Effector memory CD8-positive, alpha-beta T cell (primary cell): ENCODE data around the gene CRYGA.

ENCODE experiments used
- ATAC-seq: fragments of 150-1000 bp; cut with Tn5 transposase; replicated peaks from 2 replicates; pipeline ENCODE4 v1.10.0; 2021; ENCODE audit warnings: mild to moderate bottlenecking, moderate library complexity
- DNase-seq, 3 experiments: peaks; one replicate each; pipeline ENCODE4 v3.0.0; 2021
- H3K27ac Mint-ChIP-seq, 2 donors: one replicate each; pipeline ENCODE4 v1.8.0; 2022; ENCODE audit warnings: mild to moderate bottlenecking in 2 of 2, mixed read lengths in 2 of 2, moderate library complexity in 2 of 2
- H3K27me3 Mint-ChIP-seq, 2 donors: one replicate each; pipeline ENCODE4 v1.8.0; 2022; ENCODE audit warnings: mixed read lengths in 2 of 2
- H3K36me3 Mint-ChIP-seq: one replicate; pipeline ENCODE4 v1.8.0; 2022; ENCODE audit warnings: mild to moderate bottlenecking, moderate library complexity, mixed read lengths; ENCODE audit not compliant: insufficient read depth
- H3K4me1 Mint-ChIP-seq, 2 donors: one replicate each; pipeline ENCODE4 v1.8.0; 2022; ENCODE audit warnings: low read depth in 2 of 2, mixed read lengths in 2 of 2
- H3K4me3 Mint-ChIP-seq, 2 donors: one replicate each; pipeline ENCODE4 v1.8.0; 2022; ENCODE audit warnings: mild to moderate bottlenecking in 2 of 2, mixed read lengths in 2 of 2, moderate library complexity in 2 of 2
- H3K9me3 Mint-ChIP-seq, 2 donors: one replicate each; pipeline ENCODE4 v1.8.0; 2022; ENCODE audit warnings: mixed read lengths in 2 of 2

Gene CRYGA

DNA sequence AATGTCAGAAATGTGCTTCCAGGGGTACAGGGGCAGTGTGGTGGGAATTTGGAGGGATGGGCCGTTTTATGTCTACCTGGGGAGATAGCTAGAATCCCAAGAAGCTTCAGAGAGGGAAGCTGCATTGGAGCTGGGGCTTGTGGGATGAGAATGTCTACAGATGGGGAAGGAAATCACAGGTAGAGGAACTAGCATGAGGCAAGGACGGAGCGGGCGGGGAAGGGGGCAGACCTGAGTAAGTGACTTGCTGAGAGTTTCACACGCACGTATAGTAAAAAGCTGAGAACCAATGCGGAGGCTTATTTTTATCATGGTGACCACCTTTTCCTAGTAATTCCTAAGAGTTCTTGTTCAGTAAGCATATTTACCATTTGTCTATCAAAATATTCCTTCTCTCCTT is 20.1 kb upstream of the CRYGA start:
- H3K27ac Mint-ChIP-seq, result no peak overlapping the region
- ATAC-seq, result no peak

DNA sequence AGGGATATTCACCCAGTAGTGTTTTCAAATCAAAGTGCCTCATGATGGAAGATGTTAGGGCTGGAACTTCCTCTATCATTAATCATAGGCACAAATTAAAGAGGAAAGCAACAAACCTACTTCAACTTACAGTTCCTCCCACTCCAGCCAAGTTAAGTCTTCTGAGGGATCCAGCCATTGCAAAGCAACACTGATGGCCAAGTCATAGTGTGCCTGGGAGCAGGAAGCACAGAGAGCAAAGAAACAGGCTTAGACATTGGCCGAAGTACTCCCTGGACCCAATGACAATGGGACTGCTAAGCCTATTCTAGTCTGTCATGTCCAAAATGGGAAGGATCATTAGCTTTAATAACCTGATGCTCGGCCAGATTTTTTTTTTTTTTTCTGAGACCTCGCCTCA is 19.4 kb upstream of the CRYGA start:
- no peak overlapping the region for H3K4me3 Mint-ChIP-seq
- H3K9me3 Mint-ChIP-seq, result no peaks in the 10 kb centered on the region
- ATAC-seq (no peak), DNase-seq (no peak)
- H3K27me3 Mint-ChIP-seq, result peaks cover 31 to 41% of the 10 kb centered on the region in 2 donors
- H3K36me3 Mint-ChIP-seq, result no peaks in the 10 kb centered on the region
- no peak overlapping the region for H3K27ac Mint-ChIP-seq
- no peaks in the 10 kb centered on the region for H3K4me1 Mint-ChIP-seq

More for the DNA sequence above, 20.1 kb upstream of the CRYGA start:
- Mint-ChIP-seq H3K4me1 (no peaks in the 10 kb centered on the region), H3K36me3 (no peaks in the 10 kb centered on the region), H3K4me3 (no peak overlapping the region), H3K27me3 (peaks cover 31 to 41% of the 10 kb centered on the region in 2 donors), H3K9me3 (no peaks in the 10 kb centered on the region)
- no peak for DNase-seq

DNA sequence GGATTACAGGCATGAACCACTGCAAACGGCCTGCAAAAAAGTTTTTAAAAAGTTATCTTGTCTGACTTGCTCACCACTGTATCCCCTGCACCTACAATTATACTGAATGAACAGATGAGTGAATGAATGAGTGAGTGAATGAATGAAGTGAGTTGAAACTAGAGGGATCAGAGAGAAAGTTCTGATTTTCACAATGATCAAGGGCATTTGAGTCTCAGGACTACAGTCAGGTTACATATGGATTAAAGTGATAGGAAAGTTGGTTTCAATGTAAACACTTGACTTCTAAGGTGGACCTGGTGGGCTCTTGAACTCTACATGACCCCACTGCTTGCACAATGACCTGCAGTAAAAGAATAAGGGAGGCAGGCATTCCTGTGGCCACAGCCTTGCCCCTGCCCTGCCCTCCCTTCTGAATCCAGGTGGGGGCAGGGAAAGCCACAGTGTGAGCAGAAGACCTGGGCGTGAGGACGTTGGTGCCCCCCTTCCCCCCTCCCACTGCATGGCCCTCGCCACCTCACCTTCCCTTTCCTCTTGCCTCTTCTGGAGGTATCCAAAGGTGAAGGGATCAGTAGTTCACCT is 15.7 kb upstream of the CRYGA start:
- no peaks in the 10 kb centered on the region for H3K36me3 Mint-ChIP-seq
- no peak for DNase-seq

DNA sequence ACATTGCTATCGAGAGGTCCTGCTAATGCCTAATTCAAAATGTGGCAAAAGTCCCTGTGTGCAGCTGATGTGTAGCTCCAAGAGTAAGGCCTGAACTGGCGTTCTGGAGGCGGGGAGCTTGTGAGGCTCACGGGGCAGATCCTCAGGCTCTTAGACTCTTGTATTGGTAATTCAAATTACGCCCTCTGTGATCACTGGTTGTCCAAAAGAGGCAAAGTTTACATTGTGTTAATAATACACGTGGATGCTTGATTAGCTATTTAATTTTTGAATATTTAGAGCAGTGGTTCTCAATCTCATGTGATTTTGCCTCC is 12.4 kb upstream of the CRYGA start:
- DNase-seq (no peak), ATAC-seq (no peak)
- Mint-ChIP-seq H3K4me3 (no peak overlapping the region), H3K9me3 (no peaks in the 10 kb centered on the region), H3K36me3 (no peaks in the 10 kb centered on the region), H3K27me3 (peaks cover 13 to 37% of the 10 kb centered on the region in 2 donors), H3K4me1 (peaks cover 0 to 4% of the 10 kb centered on the region in 2 donors), H3K27ac (no peak overlapping the region)

More for the DNA sequence above, 15.7 kb upstream of the CRYGA start:
- Mint-ChIP-seq H3K27ac (no peak overlapping the region), H3K4me3 (no peak overlapping the region), H3K4me1 (peaks cover 0 to 4% of the 10 kb centered on the region in 2 donors), H3K27me3 (peaks cover 15 to 31% of the 10 kb centered on the region in 2 donors), H3K9me3 (no peaks in the 10 kb centered on the region)
- no peak for ATAC-seq

DNA sequence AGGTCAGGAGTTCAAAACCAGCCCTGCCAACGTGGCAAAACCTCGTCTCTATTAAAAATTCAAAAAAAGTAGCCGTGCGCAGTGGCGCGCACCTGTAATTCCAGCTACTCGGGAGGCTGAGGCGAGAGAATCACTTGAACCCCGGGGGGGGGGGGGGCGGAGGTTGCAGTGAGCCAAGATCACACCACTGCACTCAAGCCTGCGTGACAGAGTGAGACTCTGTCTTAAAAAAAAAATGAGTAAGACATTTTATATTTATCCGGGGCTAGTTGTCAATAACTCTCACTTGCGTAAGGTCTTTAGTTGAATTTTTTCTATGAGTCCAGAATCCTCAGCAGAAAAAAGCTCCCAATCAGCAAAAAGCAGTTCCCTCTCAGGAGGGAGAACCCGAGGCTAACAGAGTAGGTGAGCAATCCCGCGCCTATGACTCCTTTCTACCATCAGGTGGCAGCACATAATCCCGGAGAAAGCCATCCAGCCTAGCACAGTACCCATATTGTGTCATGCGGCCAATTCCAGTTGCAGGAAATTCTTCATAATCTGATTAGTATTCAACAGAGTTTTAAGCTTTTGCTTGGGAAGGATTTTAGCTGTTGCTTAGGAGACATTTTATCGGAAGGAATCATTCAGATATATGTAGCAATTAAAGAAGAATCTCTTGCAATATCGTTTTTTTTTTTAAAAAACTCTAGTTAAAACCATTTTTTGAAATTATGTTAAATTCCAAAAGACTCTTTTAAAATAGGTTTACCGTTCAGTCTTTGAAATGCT is 11.9 kb upstream of the CRYGA start:
- H3K27me3 Mint-ChIP-seq, result peaks cover 15 to 37% of the 10 kb centered on the region in 2 donors
- H3K36me3 Mint-ChIP-seq, result no peaks in the 10 kb centered on the region
- peak; percentile 43 to 58 (median 46) for DNase-seq
- no peak overlapping the region for H3K4me3 Mint-ChIP-seq
- H3K9me3 Mint-ChIP-seq, result no peaks in the 10 kb centered on the region
- peaks cover 0 to 4% of the 10 kb centered on the region in 2 donors for H3K4me1 Mint-ChIP-seq
- peak; percentile 91 for ATAC-seq
- H3K27ac Mint-ChIP-seq, result no peak overlapping the region

DNA sequence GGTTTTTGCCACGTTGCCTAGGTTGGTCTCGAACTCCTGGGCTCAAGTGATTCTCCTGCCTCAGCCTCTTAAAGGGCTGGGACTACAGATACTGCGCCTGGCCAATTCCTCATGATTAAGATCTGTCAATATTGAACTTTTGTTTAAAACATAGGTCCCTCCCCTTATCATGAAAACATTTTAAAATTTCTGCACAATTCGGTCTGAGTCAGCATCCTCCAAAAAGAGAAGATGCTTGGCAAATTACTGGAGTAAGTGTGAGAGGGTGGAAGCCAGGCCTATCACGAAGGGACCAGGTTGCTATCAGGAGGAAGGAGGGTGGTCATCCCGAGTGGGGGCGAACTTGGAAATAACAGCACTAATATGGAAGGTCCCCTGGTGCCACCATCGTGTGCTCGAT is 10.8 kb upstream of the CRYGA start:
- Mint-ChIP-seq H3K4me3 (no peak overlapping the region), H3K27ac (peak overlapping the region in 1 of 2 donors; percentile 38), H3K4me1 (peaks cover 0 to 4% of the 10 kb centered on the region in 2 donors), H3K9me3 (no peaks in the 10 kb centered on the region), H3K36me3 (no peaks in the 10 kb centered on the region), H3K27me3 (peaks cover 20 to 34% of the 10 kb centered on the region in 2 donors)
- DNase-seq, result no peak
- ATAC-seq, result no peak

DNA sequence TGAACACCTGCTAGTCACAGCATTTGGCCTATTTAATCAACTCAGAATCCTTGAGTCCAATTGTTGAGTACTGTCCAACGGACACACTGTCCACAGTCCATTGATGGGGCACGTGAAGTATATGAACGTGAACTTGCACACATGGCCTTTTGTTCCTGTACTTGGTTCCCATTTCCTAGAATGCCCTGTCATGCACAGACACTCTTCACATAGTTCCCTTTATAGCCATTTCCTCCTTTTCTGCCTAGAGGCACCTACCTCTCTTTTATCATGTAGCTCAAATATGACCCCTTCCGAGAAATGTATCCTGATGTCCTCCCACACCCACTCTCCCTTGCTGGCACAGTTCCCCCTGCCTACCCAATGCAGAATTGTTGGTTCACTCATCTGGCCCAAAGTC is 8.7 kb upstream of the CRYGA start:
- Mint-ChIP-seq H3K36me3 (no peaks in the 10 kb centered on the region), H3K27me3 (peaks cover 20 to 35% of the 10 kb centered on the region in 2 donors), H3K4me3 (no peak overlapping the region), H3K27ac (no peak overlapping the region), H3K9me3 (no peaks in the 10 kb centered on the region), H3K4me1 (peaks cover 0 to 4% of the 10 kb centered on the region in 2 donors)
- ATAC-seq, result no peak
- DNase-seq, result no peak

DNA sequence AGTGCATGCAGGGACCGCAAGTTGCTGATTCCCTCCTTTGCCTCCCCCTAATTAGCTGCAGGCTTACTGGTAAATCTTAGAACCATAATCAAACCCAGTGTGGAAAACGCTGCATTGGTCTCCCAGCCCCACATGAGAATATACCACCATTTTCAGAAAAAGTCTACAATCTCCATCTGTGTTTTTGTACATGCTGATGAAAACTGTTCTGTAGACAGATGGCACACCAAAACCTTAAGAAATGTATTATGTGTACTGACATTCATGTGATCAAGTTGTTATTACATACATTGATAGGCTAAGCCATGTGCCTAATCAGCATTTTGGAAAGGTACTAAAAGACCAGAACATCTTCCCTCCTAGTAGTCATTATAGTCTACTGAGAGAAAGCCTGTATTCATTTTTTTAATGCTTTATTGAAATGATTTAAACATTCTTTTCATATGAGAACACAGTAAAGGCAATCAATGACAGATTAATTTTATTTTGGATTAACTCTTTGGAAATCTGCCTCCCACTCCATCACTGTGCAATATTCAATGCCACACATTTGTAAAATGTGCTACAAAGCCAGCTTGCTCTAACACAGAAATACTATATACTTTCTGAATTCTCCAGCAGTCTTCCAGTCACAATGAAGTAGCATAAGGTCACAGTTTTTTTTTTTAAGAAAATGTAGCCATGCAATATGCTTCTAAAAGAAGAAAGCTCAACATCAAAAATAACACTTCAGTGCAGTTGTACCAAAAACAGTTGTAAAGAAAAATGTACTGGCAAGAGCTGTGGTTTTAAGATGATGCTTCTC is 1.8 kb upstream of the CRYGA start:
- H3K27me3 Mint-ChIP-seq, result peaks cover 13 to 27% of the 10 kb centered on the region in 2 donors
- DNase-seq (no peak), ATAC-seq (no peak)
- H3K9me3 Mint-ChIP-seq, result no peaks in the 10 kb centered on the region
- H3K36me3 Mint-ChIP-seq, result no peaks in the 10 kb centered on the region
- no peak overlapping the region for H3K27ac Mint-ChIP-seq
- H3K4me1 Mint-ChIP-seq, result no peaks in the 10 kb centered on the region
- no peak overlapping the region for H3K4me3 Mint-ChIP-seq

DNA sequence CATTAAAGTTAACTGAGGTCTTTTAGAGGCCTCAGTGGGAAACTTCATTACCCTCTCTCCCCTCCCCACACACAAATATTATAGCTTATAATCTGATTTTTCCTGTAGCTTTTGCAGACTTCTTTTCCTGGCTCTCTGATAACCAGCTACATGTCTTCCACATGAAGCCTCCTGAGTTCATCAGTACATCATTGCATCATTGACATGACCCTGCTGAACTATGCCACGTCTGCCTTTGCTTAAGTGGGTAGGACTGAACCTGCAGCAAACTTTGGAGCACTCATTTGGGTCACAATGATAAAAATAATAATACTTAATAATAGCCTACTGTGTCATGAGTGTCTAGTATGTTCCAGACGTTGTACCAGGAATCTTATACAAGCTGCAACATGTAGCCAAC is 7.0 kb downstream of the CRYGA start:
- no peaks in the 10 kb centered on the region for H3K27me3 Mint-ChIP-seq
- H3K4me1 Mint-ChIP-seq, result no peaks in the 10 kb centered on the region
- no peak overlapping the region for H3K27ac Mint-ChIP-seq
- H3K9me3 Mint-ChIP-seq, result no peaks in the 10 kb centered on the region
- H3K36me3 Mint-ChIP-seq, result peaks cover 3% of the 10 kb centered on the region
- ATAC-seq (no peak), DNase-seq (no peak)
- no peak overlapping the region for H3K4me3 Mint-ChIP-seq

DNA sequence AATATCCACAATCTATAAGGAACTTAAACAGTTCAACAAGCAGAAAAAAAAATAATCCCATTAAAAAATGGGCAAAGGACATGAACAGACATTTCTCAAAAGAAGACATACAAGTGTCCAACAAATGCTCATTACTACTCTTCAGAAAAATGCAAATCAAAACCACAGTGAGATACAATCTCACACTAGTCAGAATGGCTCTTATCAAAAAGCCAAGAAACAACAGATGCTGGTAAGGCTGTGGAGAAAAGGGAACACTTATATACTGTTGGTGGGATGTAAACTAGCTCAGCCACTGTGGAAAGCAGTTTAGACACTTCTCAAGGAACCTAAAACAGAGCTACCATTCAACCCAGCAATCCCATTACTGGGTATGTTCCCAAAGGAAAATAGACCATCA is 10.2 kb downstream of the CRYGA start:
- Mint-ChIP-seq H3K27ac (no peak overlapping the region), H3K27me3 (peaks cover 0 to 5% of the 10 kb centered on the region in 2 donors), H3K4me3 (no peak overlapping the region), H3K4me1 (no peaks in the 10 kb centered on the region), H3K9me3 (no peaks in the 10 kb centered on the region), H3K36me3 (peaks cover 3% of the 10 kb centered on the region)
- ATAC-seq, result no peak
- no peak for DNase-seq

DNA sequence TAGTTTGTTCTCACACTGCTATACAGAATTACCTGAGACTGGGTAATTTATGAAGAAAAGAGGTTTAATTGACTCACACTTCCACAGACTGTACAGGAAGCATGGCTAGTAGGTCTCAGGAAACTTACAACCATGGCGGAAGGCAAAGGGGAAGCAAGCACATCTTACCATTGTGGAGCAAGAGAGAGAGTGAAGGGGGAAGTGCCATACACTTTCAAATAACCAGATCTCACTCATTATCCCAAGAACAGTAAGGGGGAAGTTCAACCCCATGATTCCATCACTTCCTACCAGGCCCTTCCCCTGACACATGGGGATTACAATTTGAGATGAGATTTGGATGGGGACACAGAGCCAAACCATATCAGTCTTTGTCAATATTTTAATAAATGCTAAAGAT is 12.4 kb downstream of the CRYGA start:
- H3K9me3 Mint-ChIP-seq, result no peaks in the 10 kb centered on the region
- ATAC-seq, result no peak
- H3K27ac Mint-ChIP-seq, result no peak overlapping the region
- H3K4me1 Mint-ChIP-seq, result no peaks in the 10 kb centered on the region
- no peak for DNase-seq
- H3K4me3 Mint-ChIP-seq, result no peak overlapping the region
- peaks cover 3% of the 10 kb centered on the region for H3K36me3 Mint-ChIP-seq
- H3K27me3 Mint-ChIP-seq, result peaks cover 10 to 26% of the 10 kb centered on the region in 2 donors

DNA sequence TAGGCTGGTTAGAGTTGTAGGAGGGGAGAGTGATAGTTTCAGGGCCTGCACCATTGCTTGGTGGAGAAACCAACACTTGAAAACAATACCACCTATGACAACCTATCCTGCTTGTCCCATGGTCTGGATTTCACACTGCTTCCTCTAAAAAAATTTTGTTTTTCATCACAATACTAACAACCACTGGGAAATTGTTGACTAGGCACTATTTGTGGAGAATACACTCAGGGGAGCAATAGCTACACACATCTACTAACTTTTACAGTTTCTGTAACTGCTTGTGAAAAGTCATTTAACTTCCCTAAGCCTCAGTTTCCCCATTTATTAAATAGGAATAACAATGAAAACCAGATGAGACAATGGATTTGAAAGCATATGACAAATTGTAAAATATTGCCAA is 13.3 kb downstream of the CRYGA start:
- Mint-ChIP-seq H3K4me1 (no peaks in the 10 kb centered on the region), H3K9me3 (no peaks in the 10 kb centered on the region), H3K27me3 (peaks cover 10 to 29% of the 10 kb centered on the region in 2 donors), H3K4me3 (no peak overlapping the region), H3K27ac (no peak overlapping the region), H3K36me3 (peaks cover 3% of the 10 kb centered on the region)
- DNase-seq (no peak), ATAC-seq (no peak)

DNA sequence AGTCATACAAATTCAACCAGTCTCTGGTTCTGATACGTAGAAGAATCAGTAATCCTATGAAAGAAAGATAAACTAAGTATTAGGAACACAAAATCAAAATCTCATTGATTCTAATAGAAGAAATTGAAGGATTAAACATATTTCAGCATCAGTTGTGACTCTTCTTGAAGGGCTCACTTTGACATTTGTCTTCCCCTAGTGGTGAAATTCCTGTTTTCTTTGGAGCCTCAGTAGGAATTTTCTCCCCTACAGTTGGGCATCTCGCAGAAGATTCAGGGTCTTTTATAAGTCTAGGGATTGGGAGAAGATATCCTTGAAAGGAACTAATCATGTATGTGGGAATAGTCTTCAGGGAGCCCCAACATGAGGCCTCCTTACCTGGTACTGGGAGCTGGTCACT is 14.6 kb downstream of the CRYGA start:
- no peaks in the 10 kb centered on the region for H3K9me3 Mint-ChIP-seq
- no peaks in the 10 kb centered on the region for H3K4me1 Mint-ChIP-seq
- ATAC-seq (no peak), DNase-seq (no peak)
- H3K4me3 Mint-ChIP-seq, result no peak overlapping the region
- H3K27me3 Mint-ChIP-seq, result peaks cover 10 to 29% of the 10 kb centered on the region in 2 donors
- no peaks in the 10 kb centered on the region for H3K36me3 Mint-ChIP-seq
- no peak overlapping the region for H3K27ac Mint-ChIP-seq

DNA sequence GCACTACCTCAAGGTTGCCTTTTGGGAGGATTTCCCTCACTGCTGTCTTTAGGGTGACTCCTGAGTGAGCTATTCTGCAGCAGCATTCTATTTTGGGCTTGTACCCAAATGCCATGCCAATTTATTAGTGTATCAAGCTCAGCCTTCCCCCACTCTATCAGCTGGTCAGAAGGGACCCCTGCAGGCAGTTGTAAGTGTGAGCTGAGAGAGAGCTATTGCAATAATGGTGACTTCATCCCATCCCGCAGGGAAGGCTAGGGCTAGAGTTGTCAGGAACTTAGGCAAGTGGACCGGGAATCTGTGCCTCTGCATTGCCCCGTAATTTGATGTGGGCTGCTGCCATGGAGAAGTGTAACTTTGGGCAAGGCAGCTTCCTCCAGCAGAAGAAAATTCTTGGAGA is 15.6 kb downstream of the CRYGA start:
- no peaks in the 10 kb centered on the region for H3K4me1 Mint-ChIP-seq

More for the DNA sequence above, 15.6 kb downstream of the CRYGA start:
- H3K9me3 Mint-ChIP-seq, result no peaks in the 10 kb centered on the region
- ATAC-seq (no peak), DNase-seq (no peak)
- H3K27ac Mint-ChIP-seq, result no peak overlapping the region
- no peaks in the 10 kb centered on the region for H3K36me3 Mint-ChIP-seq
- no peak overlapping the region for H3K4me3 Mint-ChIP-seq
- H3K27me3 Mint-ChIP-seq, result peaks cover 10 to 29% of the 10 kb centered on the region in 2 donors
